ENCODE measurements around the gene ADAMTS5. TPM values are rescaled to one million over a fixed set of nuclear protein-coding genes. Genes with fewer than 3 reads are reported as not detected.

The ADAMTS5 gene
- total RNA-seq, 2 donors from 2014 or later: 0.33 to 1.9 TPM

- H3K36me3 Mint-ChIP-seq (ENCODE audit: low read depth): no peaks in the 10 kb centered on the region
- Histone ChIP-seq H3K4me3 (ENCODE audit: low read length) (no peak overlapping the region), H3K36me3 (ENCODE audit: control insufficient read depth, insufficient read depth, low read length) (no peaks in the 10 kb centered on the region), H3K9me3 (ENCODE audit: control insufficient read depth, low read length) (no peaks in the 10 kb centered on the region), H3K9ac (ENCODE audit: extremely low read depth, low read length, poor library complexity, severe bottlenecking) (no peak overlapping the region), H3K27me3 (ENCODE audit: control insufficient read depth, insufficient read depth, low read length, poor library complexity, severe bottlenecking) (no peaks in the 10 kb centered on the region), H3K4me1 (ENCODE audit: control insufficient read depth, insufficient read depth, low read length) (no peaks in the 10 kb centered on the region), H3K27ac (ENCODE audit: low read depth, low read length) (no peak overlapping the region)
- H3K27ac Mint-ChIP-seq: no peak overlapping the region
- 89 to 90% methylated on average over 1 to 2 of the region's 2 CpGs for WGBS, 2 experiments (ENCODE audit: insufficient coverage in 1 of 2, insufficient read length in 1 of 2)
- no peak for DNase-seq
- no peak for TF ChIP-seq CTCF (conservative IDR thresholded peaks at IDR 0.05)
- H3K4me1 Mint-ChIP-seq: peaks cover 2% of the 10 kb centered on the region
- peaks cover 9% of the 10 kb centered on the region for H3K9me3 Mint-ChIP-seq
- H3K27me3 Mint-ChIP-seq (ENCODE audit: insufficient read depth): no peaks in the 10 kb centered on the region
- H3K4me3 Mint-ChIP-seq: no peak overlapping the region
These were observed 15.9 kb upstream of the ADAMTS5 start for GRCh38 chr21:26982767-26983166.

GRCh38 chr21:26977746-26978145 lies 10.9 kb upstream of the ADAMTS5 start:
- no peaks in the 10 kb centered on the region for H3K36me3 Mint-ChIP-seq (ENCODE audit: low read depth)
- no peak for TF ChIP-seq CTCF (conservative IDR thresholded peaks at IDR 0.05)
- H3K27ac Mint-ChIP-seq: no peak overlapping the region
- H3K4me3 Mint-ChIP-seq: no peak overlapping the region
- no peak overlapping the region for H3K9ac ChIP-seq (ENCODE audit: extremely low read depth, low read length, poor library complexity, severe bottlenecking)
- H3K9me3 ChIP-seq (ENCODE audit: control insufficient read depth, low read length): no peaks in the 10 kb centered on the region
- H3K4me1 Mint-ChIP-seq: peaks cover 9% of the 10 kb centered on the region
- no peaks in the 10 kb centered on the region for H3K27me3 ChIP-seq (ENCODE audit: control insufficient read depth, insufficient read depth, low read length, poor library complexity, severe bottlenecking)
- WGBS, 2 experiments (ENCODE audit: insufficient coverage in 1 of 2, insufficient read length in 1 of 2): 93 to 100% methylated on average over 1 to 3 of the region's 3 CpGs
- no peaks in the 10 kb centered on the region for H3K36me3 ChIP-seq (ENCODE audit: control insufficient read depth, insufficient read depth, low read length)
- no peak for DNase-seq
- no peaks in the 10 kb centered on the region for H3K4me1 ChIP-seq (ENCODE audit: control insufficient read depth, insufficient read depth, low read length)
- H3K27ac ChIP-seq (ENCODE audit: low read depth, low read length): no peak overlapping the region
- H3K9me3 Mint-ChIP-seq: peaks cover 7% of the 10 kb centered on the region
- H3K27me3 Mint-ChIP-seq (ENCODE audit: insufficient read depth): peaks cover 2% of the 10 kb centered on the region
- no peak overlapping the region for H3K4me3 ChIP-seq (ENCODE audit: low read length)

- H3K4me3 Mint-ChIP-seq: no peak overlapping the region
- 83 to 94% methylated on average over 1 to 2 of the region's 2 CpGs for WGBS, 2 experiments (ENCODE audit: insufficient coverage in 1 of 2, insufficient read length in 1 of 2)
- Histone ChIP-seq H3K27ac (ENCODE audit: low read depth, low read length) (no peak overlapping the region), H3K36me3 (ENCODE audit: control insufficient read depth, insufficient read depth, low read length) (no peaks in the 10 kb centered on the region), H3K27me3 (ENCODE audit: control insufficient read depth, insufficient read depth, low read length, poor library complexity, severe bottlenecking) (peaks cover 10% of the 10 kb centered on the region), H3K9me3 (ENCODE audit: control insufficient read depth, low read length) (no peaks in the 10 kb centered on the region), H3K4me1 (ENCODE audit: control insufficient read depth, insufficient read depth, low read length) (no peaks in the 10 kb centered on the region), H3K4me3 (ENCODE audit: low read length) (no peak overlapping the region), H3K9ac (ENCODE audit: extremely low read depth, low read length, poor library complexity, severe bottlenecking) (no peak overlapping the region)
- H3K36me3 Mint-ChIP-seq (ENCODE audit: low read depth): no peaks in the 10 kb centered on the region
- H3K9me3 Mint-ChIP-seq: no peaks in the 10 kb centered on the region
- peaks cover 26% of the 10 kb centered on the region for H3K27me3 Mint-ChIP-seq (ENCODE audit: insufficient read depth)
- TF ChIP-seq CTCF (conservative IDR thresholded peaks at IDR 0.05): no peak
- H3K27ac Mint-ChIP-seq: no peak overlapping the region
- peaks cover 11% of the 10 kb centered on the region for H3K4me1 Mint-ChIP-seq
- DNase-seq: no peak
These were observed 6.3 kb upstream of the ADAMTS5 start for GRCh38 chr21:26973226-26973625.
